ENCODE data around the gene EMC6.

GRCh38 chr17:3693141-3693540, 24.5 kb downstream of the EMC6 start:
- TF ChIP-seq YY1 (IDR thresholded peaks at IDR 0.05; ENCODE audit: low read depth) (no peak), SMC3 (IDR thresholded peaks at IDR 0.05; ENCODE audit: low read depth, low read length) (no peak)

Data from SK-N-SH (cell line).